ENCODE measurements around the gene RAB5A. TPM values are rescaled to one million over a fixed set of nuclear protein-coding genes. Genes with fewer than 3 reads are reported as not detected.
"Not testable (repeated sequence)": the region's sequence is repeated elsewhere in the genome, so short reads cannot be mapped to it uniquely, and the experiment has no call there.

The RAB5A gene
- total RNA-seq, 2 experiments from 2014 or later, result 54.2 to 56.0 TPM

DNA sequence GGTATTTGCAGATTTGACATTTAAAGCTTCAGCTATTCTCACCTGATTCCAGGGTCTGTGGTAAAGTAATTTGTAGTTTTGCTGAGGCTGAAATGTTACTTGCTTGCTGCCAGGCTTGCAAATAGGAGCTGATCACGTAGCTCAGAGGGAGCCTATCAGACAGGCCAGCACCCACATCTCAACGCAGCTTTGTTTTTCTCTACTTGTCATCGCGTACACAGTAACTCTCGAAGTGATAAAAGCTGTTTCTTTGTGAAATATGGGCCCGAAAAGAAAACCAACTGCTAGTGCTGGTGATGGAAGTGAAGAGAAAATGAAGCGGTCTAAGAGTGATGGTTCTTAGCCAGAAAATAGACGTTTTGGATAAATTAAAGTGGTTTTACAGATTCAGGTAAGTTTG lies 23.4 kb downstream of the RAB5A start:
- Mint-ChIP-seq H3K4me1 (peaks cover 29% of the 10 kb centered on the region), H3K27me3 (no peaks in the 10 kb centered on the region), H3K9me3 (peaks cover 2% of the 10 kb centered on the region), H3K27ac (no peak overlapping the region), H3K36me3 (peaks cover 32% of the 10 kb centered on the region), H3K4me3 (no peak overlapping the region)
- DNase-seq, result no peak

- Mint-ChIP-seq H3K27ac (no peak overlapping the region), H3K4me3 (no peak overlapping the region), H3K27me3 (no peaks in the 10 kb centered on the region), H3K36me3 (peaks cover 22% of the 10 kb centered on the region), H3K9me3 (no peaks in the 10 kb centered on the region), H3K4me1 (peaks cover 21% of the 10 kb centered on the region)
- no peak for DNase-seq
Observed at GRCh38 chr3:19972054-19972453, 25.2 kb downstream of the RAB5A start.

GRCh38 chr3:19988904-19989303 lies 42.0 kb downstream of the RAB5A start:
- not testable (repeated sequence) for H3K9me3 Mint-ChIP-seq, DNase-seq, H3K27ac Mint-ChIP-seq, H3K4me3 Mint-ChIP-seq, H3K4me1 Mint-ChIP-seq, H3K27me3 Mint-ChIP-seq
- peaks cover 26% of the 10 kb centered on the region for H3K36me3 Mint-ChIP-seq

DNA sequence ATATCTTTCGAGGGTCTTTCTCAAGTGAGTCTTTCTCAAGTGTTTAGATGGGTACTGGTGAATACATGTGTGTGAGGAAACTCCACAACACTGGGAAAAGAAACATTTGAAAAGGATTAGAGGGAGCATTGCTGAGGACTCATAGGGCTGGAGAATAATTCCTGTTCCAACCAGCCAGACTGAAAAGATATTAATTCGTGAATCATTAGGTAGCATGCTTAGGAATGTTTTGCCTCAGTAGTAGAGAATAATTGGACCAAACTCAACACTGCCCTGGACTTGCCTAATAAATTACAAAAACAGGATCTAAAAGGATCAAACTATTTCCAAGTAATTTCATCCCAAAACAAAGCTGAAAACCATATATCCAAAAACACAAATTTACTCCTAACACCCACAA lies 47.9 kb downstream of the RAB5A start:
- Mint-ChIP-seq H3K27me3 (no peaks in the 10 kb centered on the region), H3K27ac (no peak overlapping the region), H3K9me3 (no peaks in the 10 kb centered on the region), H3K36me3 (peaks cover 2% of the 10 kb centered on the region), H3K4me1 (no peaks in the 10 kb centered on the region), H3K4me3 (no peak overlapping the region)
- no peak for DNase-seq

- H3K27me3 Mint-ChIP-seq, result no peaks in the 10 kb centered on the region
- no peaks in the 10 kb centered on the region for H3K9me3 Mint-ChIP-seq
- no peak for DNase-seq
- no peaks in the 10 kb centered on the region for H3K36me3 Mint-ChIP-seq
- H3K27ac Mint-ChIP-seq, result no peak overlapping the region
- no peaks in the 10 kb centered on the region for H3K4me1 Mint-ChIP-seq
- H3K4me3 Mint-ChIP-seq, result no peak overlapping the region
Observed at GRCh38 chr3:19997502-19997901, 50.6 kb downstream of the RAB5A start.

- H3K27ac Mint-ChIP-seq, result no peak overlapping the region
- no peaks in the 10 kb centered on the region for H3K9me3 Mint-ChIP-seq
- H3K27me3 Mint-ChIP-seq, result no peaks in the 10 kb centered on the region
- no peak for DNase-seq
- no peaks in the 10 kb centered on the region for H3K4me1 Mint-ChIP-seq
- no peak overlapping the region for H3K4me3 Mint-ChIP-seq
- no peaks in the 10 kb centered on the region for H3K36me3 Mint-ChIP-seq
Observed at GRCh38 chr3:20001932-20002331, 55.0 kb downstream of the RAB5A start.

DNA sequence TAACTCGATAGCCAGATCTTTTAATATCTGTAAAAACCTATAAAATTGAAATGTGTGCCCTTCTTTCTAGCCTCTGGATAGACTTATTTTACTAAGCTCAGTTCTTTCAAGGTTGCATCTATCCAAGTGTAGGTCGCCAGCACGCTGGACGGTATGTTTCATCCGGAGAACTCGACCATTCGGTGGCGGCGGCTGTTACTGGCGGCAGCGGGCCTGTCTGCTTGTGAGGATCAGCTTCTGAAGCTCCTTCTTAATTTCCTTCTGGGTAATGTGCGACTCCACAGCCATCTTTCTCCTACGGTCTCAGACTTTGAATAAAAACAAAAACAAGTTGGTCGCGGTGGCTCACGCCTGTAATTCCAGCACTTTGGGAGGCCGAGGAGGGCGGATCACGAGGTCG lies 61.1 kb downstream of the RAB5A start:
- Mint-ChIP-seq H3K36me3 (no peaks in the 10 kb centered on the region), H3K27ac (no peak overlapping the region), H3K4me1 (no peaks in the 10 kb centered on the region), H3K9me3 (no peaks in the 10 kb centered on the region), H3K27me3 (no peaks in the 10 kb centered on the region), H3K4me3 (no peak overlapping the region)
- no peak for DNase-seq

DNA sequence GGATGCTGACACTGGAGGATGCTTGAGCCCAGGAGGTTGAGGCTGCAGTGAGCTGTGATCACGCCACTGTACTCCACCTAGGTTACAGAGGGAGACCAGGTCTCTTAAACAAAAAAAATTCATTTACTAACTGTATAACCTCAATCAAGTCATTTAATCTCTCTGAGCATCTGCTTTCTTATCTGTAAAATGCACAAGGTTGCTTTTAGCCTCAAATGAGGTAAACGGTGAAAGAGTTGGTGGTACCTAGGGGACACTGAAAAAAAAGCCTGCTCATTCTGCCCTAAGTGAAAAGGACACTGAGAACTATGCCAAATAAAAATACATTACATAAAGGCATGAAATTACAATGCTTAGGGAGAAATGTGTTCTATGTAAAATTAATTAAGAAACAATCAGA lies 61.7 kb downstream of the RAB5A start:
- no peak overlapping the region for H3K27ac Mint-ChIP-seq
- no peaks in the 10 kb centered on the region for H3K9me3 Mint-ChIP-seq
- no peak for DNase-seq
- no peaks in the 10 kb centered on the region for H3K27me3 Mint-ChIP-seq
- no peak overlapping the region for H3K4me3 Mint-ChIP-seq
- no peaks in the 10 kb centered on the region for H3K36me3 Mint-ChIP-seq
- no peaks in the 10 kb centered on the region for H3K4me1 Mint-ChIP-seq

- Mint-ChIP-seq H3K27ac (no peak within 1 kb of the TSS), H3K27me3 (no peaks in the 10 kb centered on the region), H3K4me1 (no peaks in the 10 kb centered on the region), H3K9me3 (no peaks in the 10 kb centered on the region), H3K4me3 (no peak within 1 kb of the TSS), H3K36me3 (no peaks in the 10 kb centered on the region)
- no peak for DNase-seq
Observed at GRCh38 chr3:20012164-20012563, 65.3 kb downstream of the RAB5A start, which contains the start of gene PP2D1. TSS of gene PP2D1 (minus strand) at chr3:20012264. CDS start at chr3:20012072, 192 bp downstream.

GRCh38 chr3:20013396-20013795 lies 66.5 kb downstream of the RAB5A start:
- H3K27me3 Mint-ChIP-seq, result no peaks in the 10 kb centered on the region
- H3K27ac Mint-ChIP-seq, result no peak overlapping the region
- no peak for DNase-seq
- H3K4me1 Mint-ChIP-seq, result no peaks in the 10 kb centered on the region
- H3K36me3 Mint-ChIP-seq, result no peaks in the 10 kb centered on the region
- H3K9me3 Mint-ChIP-seq, result no peaks in the 10 kb centered on the region
- no peak overlapping the region for H3K4me3 Mint-ChIP-seq

- no peaks in the 10 kb centered on the region for H3K4me1 Mint-ChIP-seq
- H3K9me3 Mint-ChIP-seq, result no peaks in the 10 kb centered on the region
- H3K4me3 Mint-ChIP-seq, result no peak overlapping the region
- no peaks in the 10 kb centered on the region for H3K36me3 Mint-ChIP-seq
- DNase-seq, result no peak
- no peak overlapping the region for H3K27ac Mint-ChIP-seq
- H3K27me3 Mint-ChIP-seq, result no peaks in the 10 kb centered on the region
Observed at GRCh38 chr3:20015525-20015924, 68.6 kb downstream of the RAB5A start.

DNA sequence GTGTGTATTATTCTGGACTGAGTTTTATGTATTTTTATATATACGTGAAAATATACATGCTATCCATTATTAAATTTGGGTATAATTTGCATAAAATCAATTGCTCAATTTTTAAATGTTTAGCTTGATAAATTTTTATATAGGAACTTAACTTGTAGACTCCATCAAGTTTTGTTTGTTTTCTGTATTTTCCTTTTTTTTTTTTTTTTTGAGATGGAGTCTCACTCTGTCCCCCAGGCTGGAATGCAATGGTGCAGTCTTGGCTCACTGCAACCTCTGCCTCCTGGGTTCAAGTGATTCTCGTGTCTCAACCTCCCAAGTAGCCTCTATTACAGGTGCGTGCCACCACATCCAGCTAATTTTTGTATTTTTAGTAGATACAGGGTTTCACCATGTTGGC lies 69.2 kb downstream of the RAB5A start:
- H3K27ac Mint-ChIP-seq, H3K36me3 Mint-ChIP-seq, H3K4me3 Mint-ChIP-seq, H3K27me3 Mint-ChIP-seq, H3K9me3 Mint-ChIP-seq, H3K4me1 Mint-ChIP-seq, DNase-seq: not testable (repeated sequence)

DNA sequence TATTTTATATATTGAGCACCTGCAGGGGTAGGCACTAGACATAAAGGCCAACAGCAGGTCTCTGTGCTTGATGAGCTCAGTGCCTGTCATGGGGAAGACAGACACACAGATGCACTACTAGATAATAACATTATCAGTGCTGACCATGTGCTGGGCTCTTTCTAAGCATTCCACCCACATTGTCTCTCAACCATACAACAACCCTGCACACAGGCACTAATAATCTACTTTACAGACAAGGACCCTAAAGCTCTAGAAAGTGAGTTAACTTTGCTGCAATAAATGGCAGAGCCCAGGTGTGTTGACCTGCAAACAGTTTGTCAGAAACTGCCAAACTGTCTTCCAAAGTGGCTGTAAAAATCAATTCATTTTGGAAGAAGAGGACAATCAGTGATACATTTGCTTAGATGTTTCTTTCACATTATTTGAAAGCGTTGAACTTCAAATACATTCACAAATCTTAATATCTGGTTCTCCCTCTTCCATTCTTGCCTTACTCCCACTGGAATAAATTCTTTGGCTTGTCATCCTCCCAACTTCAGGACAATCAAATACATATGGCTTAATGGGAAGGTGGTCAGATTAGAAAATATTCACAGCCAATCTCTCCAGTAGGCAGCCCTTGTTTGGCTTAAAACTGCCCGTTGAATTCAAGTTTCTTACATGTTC lies 76.2 kb downstream of the RAB5A start:
- Mint-ChIP-seq H3K4me3 (no peak overlapping the region), H3K9me3 (no peaks in the 10 kb centered on the region), H3K36me3 (no peaks in the 10 kb centered on the region), H3K27ac (no peak overlapping the region), H3K4me1 (no peaks in the 10 kb centered on the region), H3K27me3 (no peaks in the 10 kb centered on the region)
- no peak for DNase-seq

GRCh38 chr3:20023623-20024405 lies 76.9 kb downstream of the RAB5A start:
- no peak for DNase-seq
- H3K9me3 Mint-ChIP-seq, result no peaks in the 10 kb centered on the region
- no peak overlapping the region for H3K4me3 Mint-ChIP-seq
- H3K27ac Mint-ChIP-seq, result no peak overlapping the region
- no peaks in the 10 kb centered on the region for H3K36me3 Mint-ChIP-seq
- no peaks in the 10 kb centered on the region for H3K4me1 Mint-ChIP-seq
- H3K27me3 Mint-ChIP-seq, result no peaks in the 10 kb centered on the region

DNA sequence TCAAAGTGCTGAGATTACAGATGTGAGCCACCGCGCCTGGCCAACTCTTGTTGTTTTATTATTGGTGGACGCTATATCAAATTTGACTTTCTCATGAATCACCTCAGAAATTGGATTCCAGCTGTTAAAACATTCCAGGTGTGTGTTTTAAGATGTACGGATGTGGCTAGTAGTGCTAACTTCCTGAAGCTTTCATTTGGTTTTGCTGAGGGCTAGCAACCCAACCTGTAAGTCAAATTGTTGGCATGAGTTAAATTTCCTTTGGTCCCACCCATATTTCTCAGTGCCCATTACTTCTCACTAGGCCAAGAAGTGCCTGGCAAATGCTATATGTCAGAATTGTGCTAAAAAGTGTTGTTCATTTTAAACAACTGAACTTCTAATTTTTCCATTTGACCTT lies 80.2 kb downstream of the RAB5A start:
- Mint-ChIP-seq H3K4me3 (no peak overlapping the region), H3K36me3 (no peaks in the 10 kb centered on the region), H3K9me3 (no peaks in the 10 kb centered on the region), H3K4me1 (no peaks in the 10 kb centered on the region), H3K27me3 (no peaks in the 10 kb centered on the region), H3K27ac (no peak overlapping the region)
- no peak for DNase-seq

- no peaks in the 10 kb centered on the region for H3K27me3 Mint-ChIP-seq
- no peaks in the 10 kb centered on the region for H3K9me3 Mint-ChIP-seq
- no peak overlapping the region for H3K27ac Mint-ChIP-seq
Observed at GRCh38 chr3:20028905-20029331, 82.0 kb downstream of the RAB5A start.

More at GRCh38 chr3:20028905-20029331, 82.0 kb downstream of the RAB5A start:
- Mint-ChIP-seq H3K4me1 (no peaks in the 10 kb centered on the region), H3K36me3 (no peaks in the 10 kb centered on the region), H3K4me3 (no peak overlapping the region)
- DNase-seq, result no peak
